HG03108 (cell line): ENCODE measurements around the gene ALKBH5.

Experiments
- ATAC-seq: cut with Tn5 transposase; IDR thresholded peaks from one replicate; pipeline ENCODE4 v1.9.1; 2021; ENCODE audit warnings: moderate library complexity; ENCODE audit not compliant: unreplicated experiment

The ALKBH5 gene

GRCh38 chr17:18257982-18258355, 74.3 kb downstream of the ALKBH5 start:
- ATAC-seq, result peak; percentile 21

- ATAC-seq, result peak; percentile 20
These were observed 74.9 kb downstream of the ALKBH5 start, which contains the start of gene FLII for GRCh38 chr17:18258356-18259038. Gene FLII (minus strand): TSS chr17:18258738. CDS start chr17:18258690, 48 bp downstream.
